NCI-H1417 treated with DMSO at 0.1 percent for 48 hours (cell line): ENCODE data around the gene CCDC71L.

Experiments
- DNase-seq: peaks from one replicate; lab custom pipeline; 2025; lab: John Stamatoyannopoulos, UW

The CCDC71L gene

DNA sequence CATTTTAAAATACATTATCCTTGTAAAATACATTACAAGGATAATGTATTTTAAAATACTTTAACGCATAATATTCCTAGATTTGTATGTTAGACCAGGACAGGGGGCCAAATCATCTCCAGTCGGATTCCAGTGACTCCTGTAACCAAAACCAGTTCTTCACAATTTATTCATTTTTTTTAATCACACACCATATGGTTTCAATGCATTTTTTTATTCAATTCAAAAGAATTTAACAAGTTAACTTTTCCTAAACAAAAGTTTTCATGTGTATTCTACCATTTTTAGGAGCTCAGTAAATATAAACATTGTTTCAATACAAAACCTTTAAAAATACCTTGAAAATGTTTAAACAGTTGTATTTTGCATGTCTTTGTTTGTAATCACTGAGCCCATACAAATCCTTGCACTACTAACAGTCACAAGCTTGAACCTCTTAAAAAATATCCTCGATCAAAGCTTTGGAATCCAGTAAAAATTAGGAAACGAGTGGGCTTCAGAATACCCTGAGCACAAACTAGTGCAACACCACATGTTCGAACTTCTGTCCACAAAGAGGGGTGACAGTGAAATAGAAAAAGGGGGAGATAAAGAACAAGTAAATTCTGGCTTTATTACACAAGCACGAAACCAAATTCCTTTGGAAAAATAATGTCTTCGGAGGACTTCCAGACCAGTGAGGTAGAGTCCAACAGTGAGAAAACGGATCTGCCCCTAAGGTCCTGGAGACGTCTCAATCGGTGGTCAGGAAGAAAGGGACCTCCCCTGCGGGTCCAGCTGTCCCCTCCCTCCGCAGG, 1.6 kb downstream of the CCDC71L start:
- DNase-seq, result no peak

DNA sequence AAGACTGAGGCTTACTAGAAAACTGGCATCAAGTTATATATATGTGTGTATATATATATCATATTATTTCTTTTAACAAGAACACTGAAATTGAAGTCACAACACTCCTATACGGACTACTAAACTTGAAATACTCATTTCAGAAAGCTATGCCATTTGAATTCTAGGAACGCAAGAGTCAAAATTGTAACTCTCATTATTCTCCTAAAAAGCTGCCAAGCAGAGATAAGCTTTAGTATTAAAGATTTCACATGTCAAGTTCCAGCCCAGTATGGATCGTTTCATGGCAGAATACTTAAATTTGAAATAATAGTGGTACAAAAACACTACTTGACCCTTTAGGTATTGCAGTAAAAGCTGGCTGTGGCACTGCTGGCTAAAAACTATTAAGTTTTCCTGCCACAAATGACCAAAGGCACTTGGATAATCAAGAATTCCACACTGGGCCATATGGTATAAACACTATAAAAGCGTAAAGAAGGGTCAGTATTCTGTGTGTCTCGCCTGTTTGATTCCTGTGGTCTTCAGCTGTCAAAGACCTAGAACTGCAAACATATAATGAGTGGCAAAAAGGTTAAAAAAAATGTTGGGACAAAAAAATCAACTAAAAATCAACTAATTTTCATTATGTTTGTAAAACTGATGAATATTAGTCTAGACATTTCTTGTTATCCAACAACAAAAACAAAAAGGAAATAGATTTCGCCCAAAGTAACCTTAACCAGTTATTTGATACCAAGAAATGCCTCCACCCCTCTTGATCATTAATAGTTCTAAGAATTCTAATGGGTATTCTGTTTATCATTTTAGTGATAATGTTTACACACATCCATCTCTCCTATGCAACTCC, 2.4 kb downstream of the CCDC71L start:
- no peak for DNase-seq

DNA sequence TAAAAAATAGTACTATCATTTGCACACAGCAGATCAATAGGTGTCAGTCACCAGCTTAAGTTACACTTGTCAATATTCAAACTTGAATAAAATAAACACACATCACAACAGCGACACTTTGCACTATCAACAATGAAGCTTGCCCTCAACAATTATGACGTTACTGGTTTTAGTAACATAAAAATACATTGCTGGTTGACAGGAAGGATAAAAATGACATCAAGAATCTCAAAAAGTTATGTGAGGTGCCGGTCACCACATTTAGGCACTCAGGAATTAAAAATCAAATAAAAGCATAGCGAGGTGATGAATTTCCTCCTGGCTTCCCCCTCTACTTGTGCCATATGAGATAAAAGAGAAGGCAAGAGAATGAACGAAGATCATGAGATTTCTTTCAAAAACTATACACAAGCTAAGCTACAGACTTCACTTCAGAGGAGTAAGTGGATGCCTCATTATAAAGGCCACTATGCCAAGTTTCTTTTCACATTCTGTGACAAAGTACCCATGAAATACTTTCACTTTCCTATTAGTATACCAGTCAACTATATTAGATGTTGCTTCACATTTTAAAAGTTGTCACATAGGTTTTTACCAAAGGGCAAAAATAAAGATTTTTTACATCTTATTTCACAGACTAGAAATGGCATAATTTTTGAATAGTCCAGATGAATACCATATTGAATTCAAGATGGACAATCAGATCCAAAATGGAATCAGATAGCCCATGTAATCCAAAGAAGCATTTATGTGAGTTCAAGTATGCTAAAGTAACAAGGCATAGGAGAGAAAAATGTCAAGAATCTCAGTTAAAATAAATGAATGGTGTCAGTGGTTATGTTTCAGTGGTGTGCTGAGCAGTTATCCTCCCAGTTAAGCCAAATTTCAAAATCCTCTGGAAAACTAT, 3.6 kb downstream of the CCDC71L start:
- no peak for DNase-seq

DNA sequence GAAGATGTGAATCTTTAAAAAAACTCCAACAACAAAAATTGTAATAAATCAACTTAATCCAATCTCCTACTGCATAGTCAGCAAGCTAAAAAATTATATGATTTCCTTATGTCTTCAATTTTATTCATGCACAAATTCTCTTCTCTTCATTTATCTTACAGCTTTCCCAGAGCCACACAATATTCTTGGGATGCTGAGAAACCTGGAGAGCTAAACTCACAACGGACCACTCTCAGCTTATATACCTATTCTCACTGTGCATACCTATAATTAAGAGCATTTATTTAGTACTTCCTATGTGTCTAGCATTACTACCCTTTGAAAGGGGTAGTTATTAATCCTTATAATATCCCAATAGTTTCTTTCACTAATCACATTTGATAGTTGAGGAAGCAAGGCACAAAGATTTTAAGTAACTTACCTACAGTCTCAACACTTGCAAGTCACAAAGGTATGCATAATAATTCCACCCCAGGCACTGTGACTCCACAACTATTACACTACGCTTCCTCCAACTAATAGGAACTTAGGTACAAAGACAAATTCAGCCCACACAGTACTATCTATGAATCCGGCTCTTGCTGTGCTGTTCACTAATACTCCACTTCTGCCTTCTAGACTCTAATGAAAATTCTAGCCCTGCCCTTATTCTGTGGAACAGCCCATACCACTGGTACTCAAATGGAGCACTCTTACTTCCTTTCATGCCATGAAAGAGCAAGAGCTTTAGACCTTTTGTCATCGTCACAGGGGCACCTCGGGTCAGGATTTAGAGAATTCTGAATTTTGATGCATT, 5.1 kb downstream of the CCDC71L start:
- DNase-seq, result no peak

DNA sequence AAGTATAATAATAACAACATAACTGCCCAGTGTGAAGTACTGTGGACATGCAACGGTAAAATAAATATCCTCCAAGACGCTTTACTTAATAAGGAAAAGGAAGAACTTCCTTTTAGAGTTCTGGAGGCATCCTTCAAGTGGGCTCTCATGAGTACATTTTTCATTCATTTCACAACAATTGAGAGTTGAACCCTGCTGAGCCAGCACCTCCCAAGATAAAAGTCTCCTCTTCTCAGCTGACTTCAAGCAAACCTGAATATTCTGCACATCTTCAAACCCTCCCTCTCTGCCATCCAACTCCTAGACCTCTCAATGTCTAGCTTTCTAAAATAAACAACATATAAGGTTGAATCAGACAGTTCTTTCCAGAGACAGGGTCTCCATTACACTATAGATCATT, 7.5 kb downstream of the CCDC71L start:
- no peak for DNase-seq

DNA sequence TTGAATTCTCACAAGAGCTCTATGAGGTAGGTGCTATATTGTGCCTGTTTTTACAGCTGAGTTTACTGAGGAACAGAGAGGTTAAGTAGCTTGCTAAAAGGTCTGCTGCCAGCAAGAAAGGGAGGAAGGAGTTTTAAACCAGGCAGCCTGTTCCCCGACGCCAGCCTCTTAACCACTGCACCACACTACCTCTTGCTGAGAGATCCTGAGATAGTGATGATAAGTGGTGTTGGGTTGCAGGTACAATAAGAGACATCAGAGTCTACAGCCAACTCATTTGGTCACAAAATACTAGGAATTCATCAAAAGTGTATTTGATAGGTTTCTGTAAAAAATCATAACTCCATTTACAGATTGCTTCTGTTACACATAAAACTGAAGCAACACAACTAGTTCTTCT, 8.0 kb downstream of the CCDC71L start:
- no peak for DNase-seq

DNA sequence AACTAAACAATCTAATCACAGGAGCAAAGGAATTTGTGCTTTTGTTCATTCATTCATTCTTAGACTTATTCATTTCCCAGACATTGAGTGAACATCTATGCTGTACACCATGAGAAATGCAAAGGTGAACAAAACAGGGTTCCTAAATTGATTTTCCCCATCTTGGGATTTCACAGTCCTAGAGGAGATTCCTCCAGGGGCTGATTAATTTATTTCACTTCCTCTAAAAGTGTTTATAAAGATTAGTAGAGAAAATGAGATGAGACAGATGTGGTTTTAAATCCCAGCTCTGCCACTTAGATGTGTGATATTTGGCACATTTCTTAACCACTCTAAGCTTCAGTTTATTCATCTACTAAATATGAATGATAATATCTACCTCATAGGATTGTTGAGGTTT, 8.9 kb downstream of the CCDC71L start:
- DNase-seq, result no peak

DNA sequence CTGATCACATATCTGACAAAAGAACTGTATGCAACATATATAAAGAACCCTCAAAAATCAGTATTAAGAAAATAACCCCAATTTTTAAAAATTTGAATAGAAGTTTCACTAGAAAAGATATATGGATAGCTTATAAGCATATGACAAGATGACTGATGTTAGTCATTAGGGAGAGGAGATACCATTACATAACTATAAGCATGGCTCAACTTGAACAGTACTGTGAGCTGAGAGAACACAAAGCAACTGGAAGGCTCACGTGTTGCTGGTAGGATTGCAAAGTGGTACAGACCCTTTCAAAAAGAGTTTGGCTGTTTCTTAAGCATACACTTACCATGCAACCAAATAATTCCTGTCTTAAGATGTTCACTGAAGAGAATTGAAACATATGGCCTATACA, 14.7 kb downstream of the CCDC71L start:
- DNase-seq, result no peak

DNA sequence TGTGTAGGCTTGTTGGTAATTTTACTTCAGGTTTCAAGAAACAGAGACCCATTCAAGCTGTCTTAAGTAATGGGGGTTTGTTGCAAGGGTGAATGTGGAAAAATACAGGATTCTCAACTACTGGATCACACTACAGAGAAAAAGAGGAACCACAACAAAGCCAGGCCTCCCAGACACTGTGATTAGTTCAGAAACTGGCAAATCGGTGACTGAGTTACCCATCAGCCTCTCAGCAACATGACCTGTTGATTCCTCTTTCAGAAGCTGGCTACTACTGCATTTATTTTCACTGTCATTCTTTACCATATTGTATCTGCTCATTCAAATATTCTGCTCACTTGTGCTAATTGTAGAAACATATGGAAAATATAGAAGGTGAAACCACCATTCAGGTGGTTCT, 16.0 kb downstream of the CCDC71L start:
- DNase-seq, result no peak

DNA sequence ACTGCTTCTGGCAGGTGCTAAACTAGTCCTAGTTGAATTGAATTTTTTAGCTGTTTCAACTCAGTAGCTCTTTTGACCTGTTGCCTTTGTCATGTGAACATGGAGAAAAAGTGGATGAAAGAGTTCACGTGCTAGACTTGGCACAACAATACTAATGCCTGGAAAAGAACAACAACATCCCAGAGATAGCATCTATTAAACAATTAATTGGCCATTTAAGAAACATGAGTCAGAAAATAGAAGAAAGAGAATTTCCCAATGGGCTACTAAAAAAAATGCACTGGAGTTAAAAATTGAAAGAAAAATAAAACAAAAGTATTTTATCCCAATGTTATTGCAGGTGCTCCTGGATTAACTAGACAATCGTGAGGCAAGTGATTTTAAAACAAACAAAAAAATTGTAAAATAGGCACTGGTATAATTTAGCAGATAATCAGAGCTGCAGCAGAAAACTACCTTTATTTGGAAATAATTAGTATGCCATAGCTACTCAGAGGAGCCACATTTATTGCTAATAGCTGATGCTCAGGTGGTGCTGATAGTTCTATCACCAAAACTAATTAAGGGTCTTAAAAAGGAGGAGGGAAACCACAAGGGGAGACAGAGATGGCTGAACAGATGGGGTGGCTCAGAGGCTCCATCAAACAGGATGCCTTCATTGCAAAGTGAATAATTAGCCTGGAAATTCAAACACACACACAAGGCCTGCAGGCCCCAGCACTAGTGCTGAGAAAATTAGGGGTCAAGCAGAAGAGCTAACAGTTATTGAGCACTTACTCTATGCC, 17.6 kb downstream of the CCDC71L start:
- no peak for DNase-seq

DNA sequence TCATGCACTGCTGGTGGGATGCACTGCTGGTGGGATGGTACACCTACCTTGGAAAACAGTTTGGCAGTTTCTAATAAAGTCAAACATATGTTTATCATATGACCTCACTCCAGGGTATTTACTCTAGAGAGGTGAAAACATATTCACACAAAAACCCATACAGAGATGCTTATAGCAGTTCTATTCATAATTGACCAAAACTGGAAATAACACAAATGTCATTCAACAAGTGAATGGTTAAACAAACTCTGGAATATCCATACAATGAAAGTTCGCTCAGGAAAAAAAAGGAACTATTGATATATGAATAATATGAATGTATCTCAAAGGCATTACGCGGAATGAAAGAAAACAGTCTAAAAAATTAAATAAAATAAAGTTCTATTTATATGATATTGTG, 19.5 kb downstream of the CCDC71L start:
- DNase-seq, result no peak

DNA sequence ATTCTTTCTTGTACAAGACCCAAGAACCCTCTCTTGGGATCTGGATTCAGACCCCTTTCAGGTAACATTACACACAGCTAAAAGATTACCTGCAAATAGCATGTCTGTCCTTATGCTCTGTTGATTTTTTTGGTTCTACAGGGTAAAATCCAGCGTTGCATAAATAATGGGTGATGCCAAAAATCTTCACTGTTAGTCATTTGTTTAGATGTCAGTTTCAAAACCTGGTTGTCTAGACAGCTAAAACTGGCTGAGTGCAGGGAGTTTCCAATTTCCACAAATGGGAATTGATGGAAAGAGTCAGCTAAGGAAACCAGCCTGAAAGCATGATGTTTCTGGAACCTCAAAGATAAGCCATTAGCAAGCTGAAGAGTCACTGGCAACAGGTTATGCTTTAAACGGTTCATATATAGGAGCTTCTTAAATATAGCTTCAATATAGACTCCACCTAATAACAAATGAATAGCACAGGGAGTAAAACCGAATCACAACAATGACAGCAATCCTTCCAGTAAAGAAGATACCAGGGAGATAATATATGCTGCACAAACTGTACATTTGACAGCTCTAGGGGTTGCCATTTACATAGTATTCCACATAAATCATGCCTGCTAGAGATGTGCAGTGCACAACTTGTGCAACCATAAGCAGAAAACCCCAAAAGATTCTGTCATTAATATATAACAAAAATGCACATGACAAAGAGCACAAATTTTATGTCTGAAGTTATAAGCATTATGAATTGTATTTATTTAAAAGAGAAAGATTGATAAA, 20.4 kb downstream of the CCDC71L start:
- no peak for DNase-seq

DNA sequence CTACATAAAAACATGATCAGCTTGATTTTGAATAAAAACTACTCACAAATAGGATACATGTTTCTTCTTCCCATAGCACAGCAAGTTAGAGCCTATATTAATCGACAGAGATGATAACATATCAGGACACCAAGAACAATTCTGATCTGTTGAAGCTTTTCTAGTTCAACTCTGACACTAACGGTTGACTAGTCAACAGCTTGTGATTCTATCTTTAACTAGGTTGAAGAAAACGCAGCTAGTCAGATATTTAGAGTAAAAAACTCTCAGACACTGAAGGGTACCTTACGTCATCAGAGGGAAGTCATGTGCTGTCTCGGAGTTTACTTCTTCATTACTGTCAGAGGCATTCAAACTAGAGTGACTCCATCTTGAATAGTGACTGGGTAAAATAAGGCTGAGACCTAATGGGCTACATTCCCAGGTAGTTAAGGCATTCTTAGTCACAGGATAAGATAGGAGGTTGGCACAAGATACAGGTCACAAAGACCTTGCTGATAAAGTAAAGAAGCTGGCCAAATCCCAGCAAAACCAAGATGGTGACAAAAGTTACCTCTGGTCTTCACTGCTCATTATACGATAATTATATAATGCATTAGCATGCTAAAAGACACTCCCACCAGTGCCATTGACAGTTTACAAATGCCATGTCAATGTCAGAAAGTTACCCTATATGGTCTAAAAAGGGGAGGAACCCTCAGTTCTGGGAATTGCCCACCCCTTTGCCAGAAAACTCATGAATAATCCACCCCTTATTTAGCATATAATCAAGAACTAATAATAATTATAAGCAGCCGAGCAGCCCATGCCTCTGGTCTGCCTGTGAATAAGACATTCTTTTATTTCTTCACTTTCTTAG, 21.3 kb downstream of the CCDC71L start:
- DNase-seq, result no peak

DNA sequence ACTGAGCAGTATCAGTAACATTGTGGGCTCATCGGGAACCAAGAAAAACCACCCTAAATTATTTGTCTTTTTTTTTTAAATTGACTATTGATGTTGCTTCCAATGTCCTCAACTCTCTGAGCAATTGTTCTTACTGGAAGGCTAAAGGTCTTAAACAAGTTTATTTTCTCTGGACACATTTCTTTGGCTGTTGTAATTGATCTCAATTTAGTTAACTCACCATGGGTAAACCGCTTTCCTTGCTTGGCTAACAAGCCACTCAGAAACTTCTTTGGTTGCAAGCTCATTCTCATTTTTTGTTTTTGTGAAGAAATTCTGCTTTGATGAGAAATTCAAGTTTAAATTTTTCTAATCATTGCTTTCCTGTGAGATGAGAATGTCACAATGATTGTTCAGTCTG, 25.5 kb downstream of the CCDC71L start:
- no peak for DNase-seq

DNA sequence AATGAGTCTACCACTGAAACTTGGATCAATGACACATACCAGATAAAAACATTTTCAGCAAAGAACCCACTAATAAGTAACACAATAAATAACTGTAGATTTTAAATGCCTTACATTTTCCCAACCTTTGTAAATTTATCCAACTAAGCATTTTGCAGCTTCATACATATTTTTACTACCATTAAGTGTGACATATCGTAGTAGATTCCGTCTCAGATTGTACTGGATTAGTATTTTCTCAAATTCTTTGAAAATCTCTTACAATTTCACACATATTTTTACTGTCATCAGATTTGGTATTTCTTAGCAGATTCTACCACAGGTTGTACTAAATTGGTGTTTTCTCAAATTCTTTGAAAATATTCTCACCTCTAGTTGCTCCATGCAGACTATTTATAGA, 26.0 kb downstream of the CCDC71L start:
- DNase-seq, result no peak

DNA sequence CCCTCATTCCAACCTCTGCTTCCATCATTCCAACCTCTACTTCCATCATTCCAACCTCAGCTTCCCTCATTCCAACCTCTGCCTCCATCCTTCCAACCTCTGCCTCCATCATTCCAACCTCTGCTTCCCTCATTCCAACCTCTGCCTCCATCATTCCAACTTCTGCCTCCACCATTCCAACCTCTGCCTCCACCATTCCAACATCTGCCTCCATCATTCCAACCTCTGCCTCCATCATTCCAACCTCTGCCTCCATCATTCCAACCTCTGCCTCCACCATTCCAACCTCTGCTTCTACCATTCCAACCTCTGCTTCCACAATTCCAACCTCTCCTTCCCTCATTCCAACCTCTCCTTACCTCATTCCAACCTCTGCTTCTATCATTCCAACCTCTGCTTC, 30.3 kb downstream of the CCDC71L start:
- DNase-seq, result no peak

DNA sequence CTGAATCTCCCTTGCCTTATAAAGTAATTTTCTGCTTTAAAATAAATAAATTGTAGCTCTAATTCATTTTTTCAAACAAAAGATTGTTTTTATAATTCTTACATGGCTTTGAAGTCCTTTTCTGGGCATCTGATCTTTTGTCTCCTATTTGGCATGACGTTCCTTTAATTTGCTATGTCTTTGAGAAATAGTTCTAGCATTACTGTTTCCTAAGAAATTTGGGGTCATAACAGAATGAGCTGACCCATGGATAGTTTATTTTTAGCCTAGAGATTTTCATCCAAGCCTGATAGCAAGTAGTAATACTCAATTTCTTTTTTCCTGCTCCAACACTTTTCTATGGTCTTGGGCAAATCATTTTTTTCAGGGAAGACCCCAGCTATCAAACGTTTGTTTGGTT, 31.4 kb downstream of the CCDC71L start:
- DNase-seq, result no peak

DNA sequence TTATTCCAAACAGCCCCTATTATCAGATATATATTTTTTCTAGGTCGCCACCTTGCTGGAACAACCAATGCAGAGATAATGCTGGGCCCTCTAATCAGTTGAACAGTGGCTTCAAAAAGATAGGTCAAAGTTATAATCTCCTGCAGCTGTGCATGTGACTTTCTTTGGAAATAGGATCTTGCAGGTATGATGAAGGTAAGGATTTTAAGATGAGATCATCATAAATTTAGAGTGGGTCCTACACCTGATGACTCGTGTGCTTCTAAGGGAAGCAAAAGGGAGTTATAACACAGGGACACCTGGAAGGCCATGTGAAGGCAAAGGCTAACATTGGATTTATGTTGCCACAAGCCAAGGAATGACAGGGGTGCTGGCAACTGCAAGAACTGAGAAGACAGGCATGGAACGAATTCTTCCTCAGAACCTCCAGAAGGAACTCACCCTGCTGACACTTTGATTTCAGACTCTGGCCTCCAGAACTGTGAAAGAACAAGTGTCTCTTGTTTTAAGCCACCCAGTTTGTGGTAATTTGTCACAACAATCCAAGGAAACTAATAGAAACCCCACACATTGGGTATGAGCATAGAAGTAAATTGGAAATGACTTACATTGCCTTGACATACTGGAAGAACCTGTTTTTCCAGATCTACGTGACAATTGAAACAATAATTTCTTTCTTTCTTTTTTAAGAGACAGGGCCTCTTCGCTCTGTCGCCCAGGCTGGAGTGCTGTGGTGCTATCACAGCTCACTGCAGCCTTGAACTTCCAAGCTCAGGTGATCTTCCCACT, 34.4 kb downstream of the CCDC71L start:
- peak; percentile 33 for DNase-seq
